SK-N-SH treated with all-trans-retinoic acid at 6 μM for 48 hours (cell line): ENCODE data around the gene FCER2.

Source experiments
- ATAC-seq: fragments of 200-7000 bp; cut with Tn5 transposase; 3 replicates; pipeline ENCODE4 v1.9.1; 2020; ENCODE audit warnings: mild to moderate bottlenecking, moderate library complexity
- ARNTL ChIP-seq: fragments of 450-650 bp; formaldehyde crosslinking; IDR thresholded peaks from 2 replicates; pipeline ENCODE4 v1.5.0; 2020; ENCODE audit warnings: low read depth, mild to moderate bottlenecking, moderate library complexity, borderline replicate concordance
- CSDC2 ChIP-seq: fragments of 250-450 bp; sonication (Bioruptor Pico); IDR thresholded peaks from 2 replicates; pipeline ENCODE4 v1.5.0; 2020; ENCODE audit warnings: mild to moderate bottlenecking, moderate library complexity
- ESRRG ChIP-seq: fragments of 250-450 bp; sonication (Bioruptor Pico); IDR thresholded peaks from 2 replicates; pipeline ENCODE4 v1.6.1; 2021; ENCODE audit warnings: mild to moderate bottlenecking
- GLIS3 ChIP-seq: fragments of 250-450 bp; sonication (Bioruptor Pico); IDR thresholded peaks from 2 replicates; pipeline ENCODE4 v1.5.0; 2020; ENCODE audit warnings: mild to moderate bottlenecking, moderate library complexity
- ISL1 ChIP-seq: fragments of 250-450 bp; sonication (Bioruptor Pico); IDR thresholded peaks from 2 replicates; pipeline ENCODE4 v2.1.2; 2022; ENCODE audit warnings: mild to moderate bottlenecking, moderate library complexity
- OSR1 ChIP-seq: fragments of 250-450 bp; sonication (Bioruptor Pico); IDR thresholded peaks from 2 replicates; pipeline ENCODE4 v1.8.0; 2022; ENCODE audit warnings: moderate library complexity, mild to moderate bottlenecking, inconsistent platforms
- PPARA ChIP-seq: fragments of 250-450 bp; sonication (Bioruptor Pico); IDR thresholded peaks from 2 replicates; pipeline ENCODE4 v1.5.0; 2020; ENCODE audit warnings: mild to moderate bottlenecking, borderline replicate concordance
- RARB ChIP-seq: fragments of 250-450 bp; sonication (Bioruptor Pico); IDR thresholded peaks from 2 replicates; pipeline ENCODE4 v1.8.0; 2021; ENCODE audit warnings: mild to moderate bottlenecking, moderate library complexity
- SNAI2 ChIP-seq: fragments of 250-450 bp; sonication (Bioruptor Pico); IDR thresholded peaks from 2 replicates; pipeline ENCODE4 v1.5.0; 2020; ENCODE audit warnings: mild to moderate bottlenecking, moderate library complexity
- TCF4 ChIP-seq: fragments of 250-450 bp; sonication (Bioruptor Pico); IDR thresholded peaks from 2 replicates; pipeline ENCODE4 v1.8.0; 2021; ENCODE audit warnings: mild to moderate bottlenecking, moderate library complexity, borderline replicate concordance
- TOX ChIP-seq: fragments of 250-450 bp; sonication (Bioruptor Pico); IDR thresholded peaks from 2 replicates; pipeline ENCODE4 v1.8.0; 2021; ENCODE audit warnings: mild to moderate bottlenecking, moderate library complexity, borderline replicate concordance
- ZC3H10 ChIP-seq: fragments of 250-450 bp; sonication (Bioruptor Pico); IDR thresholded peaks from 2 replicates; pipeline ENCODE4 v1.5.1; 2021; ENCODE audit warnings: mild to moderate bottlenecking, moderate library complexity
- ZFP3 ChIP-seq: fragments of 250-450 bp; sonication (Bioruptor Pico); IDR thresholded peaks from 2 replicates; pipeline ENCODE4 v1.5.0; 2020; ENCODE audit warnings: mild to moderate bottlenecking, moderate library complexity
- ZFP30 ChIP-seq: fragments of 450-650 bp; formaldehyde crosslinking; IDR thresholded peaks from 2 replicates; pipeline ENCODE4 v1.5.0; 2022; ENCODE audit warnings: mild to moderate bottlenecking, moderate library complexity
- ZNF565 ChIP-seq: fragments of 450-650 bp; formaldehyde crosslinking; conservative IDR thresholded peaks from 2 replicates; pipeline ENCODE4 v1.5.0; 2020; ENCODE audit warnings: low read depth, mild to moderate bottlenecking, moderate library complexity
- ZNF70 ChIP-seq: fragments of 450-650 bp; formaldehyde crosslinking; IDR thresholded peaks from 2 replicates; pipeline ENCODE4 v1.5.0; 2020; ENCODE audit warnings: mild to moderate bottlenecking, moderate library complexity
- ZNF8 ChIP-seq: fragments of 450-650 bp; formaldehyde crosslinking; IDR thresholded peaks from 2 replicates; pipeline ENCODE4 v1.5.0; 2020; ENCODE audit warnings: mild to moderate bottlenecking, moderate library complexity
- TF ChIP-seq, protein P1 (sequence below): fragments of 250-450 bp; sonication (Bioruptor Pico); IDR thresholded peaks from 2 replicates; pipeline ENCODE4 v1.8.0; 2021; ENCODE audit warnings: low read depth, mild to moderate bottlenecking, moderate library complexity, borderline replicate concordance
- TF ChIP-seq, protein P2 (sequence below): fragments of 250-450 bp; sonication (Bioruptor Pico); IDR thresholded peaks from 2 replicates; pipeline ENCODE4 v1.5.1; 2020; ENCODE audit warnings: low read depth, mild to moderate bottlenecking, moderate library complexity
- TF ChIP-seq, protein P3 (sequence below): fragments of 250-450 bp; sonication (Bioruptor Pico); IDR thresholded peaks from 2 replicates; pipeline ENCODE4 v1.5.0; 2020; ENCODE audit warnings: mild to moderate bottlenecking, moderate library complexity
- TF ChIP-seq, protein P4 (sequence below): fragments of 250-450 bp; sonication (Bioruptor Pico); IDR thresholded peaks from 2 replicates; pipeline ENCODE4 v1.8.0; 2020; ENCODE audit warnings: mild to moderate bottlenecking, moderate library complexity, borderline replicate concordance
- TF ChIP-seq, protein P5 (sequence below): fragments of 250-450 bp; sonication (Bioruptor Pico); IDR thresholded peaks from 2 replicates; pipeline ENCODE4 v1.5.1; 2021; ENCODE audit warnings: mild to moderate bottlenecking, moderate library complexity

Gene FCER2, protein sequence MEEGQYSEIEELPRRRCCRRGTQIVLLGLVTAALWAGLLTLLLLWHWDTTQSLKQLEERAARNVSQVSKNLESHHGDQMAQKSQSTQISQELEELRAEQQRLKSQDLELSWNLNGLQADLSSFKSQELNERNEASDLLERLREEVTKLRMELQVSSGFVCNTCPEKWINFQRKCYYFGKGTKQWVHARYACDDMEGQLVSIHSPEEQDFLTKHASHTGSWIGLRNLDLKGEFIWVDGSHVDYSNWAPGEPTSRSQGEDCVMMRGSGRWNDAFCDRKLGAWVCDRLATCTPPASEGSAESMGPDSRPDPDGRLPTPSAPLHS

DNA sequence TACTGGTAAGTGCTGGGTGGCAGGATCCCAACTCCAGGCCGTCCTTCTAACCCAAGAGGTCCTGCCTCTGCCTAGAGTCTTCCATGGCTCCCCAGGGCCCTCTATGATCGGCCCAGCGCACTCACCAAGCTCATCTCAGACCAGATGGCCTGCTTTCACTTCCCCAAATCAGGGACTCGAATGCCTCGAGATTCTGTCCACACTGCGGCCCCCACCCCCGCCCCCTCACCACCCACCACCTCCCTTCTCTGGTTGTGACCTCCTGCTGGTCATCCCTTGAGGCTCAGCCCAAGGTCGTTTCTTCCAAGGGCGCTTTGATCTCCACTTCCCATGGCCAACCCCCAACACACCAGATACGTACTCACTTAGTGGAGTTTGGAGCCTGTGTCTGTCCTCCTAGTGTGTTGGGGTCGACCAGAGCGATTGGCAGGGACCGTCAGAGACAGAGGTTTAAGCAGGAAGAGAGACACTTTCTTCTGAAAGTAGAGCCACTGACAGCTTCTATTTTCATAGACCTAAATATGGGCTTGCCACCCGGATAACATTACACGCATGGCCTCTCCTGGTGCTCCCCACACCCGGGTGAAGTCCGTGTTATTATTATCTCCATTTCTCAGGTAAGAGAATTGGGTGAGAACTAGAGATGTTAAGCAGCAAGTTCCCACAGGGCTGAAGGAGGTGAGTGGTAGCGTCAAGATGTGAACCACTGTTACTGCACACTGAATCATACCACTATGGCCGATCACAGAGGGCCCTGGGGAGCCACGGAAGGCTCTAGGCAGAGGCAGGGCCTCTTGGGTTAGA, at the start of gene FCER2:
FCER2 (minus strand) TSS at position 478 of the 804 bp plus-strand sequence. CDS start 2,371 bp downstream, outside the sequence.
- no peak for TF ChIP-seq ISL1 (CRISPR knock-in tag)
- no peak for TF ChIP-seq ARNTL (CRISPR knock-in tag)
- TF ChIP-seq ZC3H10 (CRISPR knock-in tag), result no peak
- TF ChIP-seq, protein P1, sequence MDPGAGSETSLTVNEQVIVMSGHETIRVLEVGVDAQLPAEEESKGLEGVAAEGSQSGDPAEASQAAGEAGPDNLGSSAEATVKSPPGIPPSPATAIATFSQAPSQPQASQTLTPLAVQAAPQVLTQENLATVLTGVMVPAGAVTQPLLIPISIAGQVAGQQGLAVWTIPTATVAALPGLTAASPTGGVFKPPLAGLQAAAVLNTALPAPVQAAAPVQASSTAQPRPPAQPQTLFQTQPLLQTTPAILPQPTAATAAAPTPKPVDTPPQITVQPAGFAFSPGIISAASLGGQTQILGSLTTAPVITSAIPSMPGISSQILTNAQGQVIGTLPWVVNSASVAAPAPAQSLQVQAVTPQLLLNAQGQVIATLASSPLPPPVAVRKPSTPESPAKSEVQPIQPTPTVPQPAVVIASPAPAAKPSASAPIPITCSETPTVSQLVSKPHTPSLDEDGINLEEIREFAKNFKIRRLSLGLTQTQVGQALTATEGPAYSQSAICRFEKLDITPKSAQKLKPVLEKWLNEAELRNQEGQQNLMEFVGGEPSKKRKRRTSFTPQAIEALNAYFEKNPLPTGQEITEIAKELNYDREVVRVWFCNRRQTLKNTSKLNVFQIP, result no peak
- no peak for TF ChIP-seq PPARA (CRISPR knock-in tag)
- no peak for TF ChIP-seq ZNF8 (CRISPR knock-in tag)
- TF ChIP-seq GLIS3, result no peak
- TF ChIP-seq, protein P2, sequence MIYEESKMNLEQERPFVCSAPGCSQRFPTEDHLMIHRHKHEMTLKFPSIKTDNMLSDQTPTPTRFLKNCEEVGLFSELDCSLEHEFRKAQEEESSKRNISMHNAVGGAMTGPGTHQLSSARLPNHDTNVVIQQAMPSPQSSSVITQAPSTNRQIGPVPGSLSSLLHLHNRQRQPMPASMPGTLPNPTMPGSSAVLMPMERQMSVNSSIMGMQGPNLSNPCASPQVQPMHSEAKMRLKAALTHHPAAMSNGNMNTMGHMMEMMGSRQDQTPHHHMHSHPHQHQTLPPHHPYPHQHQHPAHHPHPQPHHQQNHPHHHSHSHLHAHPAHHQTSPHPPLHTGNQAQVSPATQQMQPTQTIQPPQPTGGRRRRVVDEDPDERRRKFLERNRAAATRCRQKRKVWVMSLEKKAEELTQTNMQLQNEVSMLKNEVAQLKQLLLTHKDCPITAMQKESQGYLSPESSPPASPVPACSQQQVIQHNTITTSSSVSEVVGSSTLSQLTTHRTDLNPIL (CRISPR knock-in tag), result no peak
- TF ChIP-seq CSDC2 (CRISPR knock-in tag), result no peak
- TF ChIP-seq SNAI2, result no peak
- TF ChIP-seq, protein P3, sequence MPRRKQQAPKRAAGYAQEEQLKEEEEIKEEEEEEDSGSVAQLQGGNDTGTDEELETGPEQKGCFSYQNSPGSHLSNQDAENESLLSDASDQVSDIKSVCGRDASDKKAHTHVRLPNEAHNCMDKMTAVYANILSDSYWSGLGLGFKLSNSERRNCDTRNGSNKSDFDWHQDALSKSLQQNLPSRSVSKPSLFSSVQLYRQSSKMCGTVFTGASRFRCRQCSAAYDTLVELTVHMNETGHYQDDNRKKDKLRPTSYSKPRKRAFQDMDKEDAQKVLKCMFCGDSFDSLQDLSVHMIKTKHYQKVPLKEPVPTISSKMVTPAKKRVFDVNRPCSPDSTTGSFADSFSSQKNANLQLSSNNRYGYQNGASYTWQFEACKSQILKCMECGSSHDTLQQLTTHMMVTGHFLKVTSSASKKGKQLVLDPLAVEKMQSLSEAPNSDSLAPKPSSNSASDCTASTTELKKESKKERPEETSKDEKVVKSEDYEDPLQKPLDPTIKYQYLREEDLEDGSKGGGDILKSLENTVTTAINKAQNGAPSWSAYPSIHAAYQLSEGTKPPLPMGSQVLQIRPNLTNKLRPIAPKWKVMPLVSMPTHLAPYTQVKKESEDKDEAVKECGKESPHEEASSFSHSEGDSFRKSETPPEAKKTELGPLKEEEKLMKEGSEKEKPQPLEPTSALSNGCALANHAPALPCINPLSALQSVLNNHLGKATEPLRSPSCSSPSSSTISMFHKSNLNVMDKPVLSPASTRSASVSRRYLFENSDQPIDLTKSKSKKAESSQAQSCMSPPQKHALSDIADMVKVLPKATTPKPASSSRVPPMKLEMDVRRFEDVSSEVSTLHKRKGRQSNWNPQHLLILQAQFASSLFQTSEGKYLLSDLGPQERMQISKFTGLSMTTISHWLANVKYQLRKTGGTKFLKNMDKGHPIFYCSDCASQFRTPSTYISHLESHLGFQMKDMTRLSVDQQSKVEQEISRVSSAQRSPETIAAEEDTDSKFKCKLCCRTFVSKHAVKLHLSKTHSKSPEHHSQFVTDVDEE (CRISPR knock-in tag), result no peak
- no peak for TF ChIP-seq OSR1 (CRISPR knock-in tag)
- no peak for TF ChIP-seq ZNF70 (CRISPR knock-in tag)
- TF ChIP-seq TOX (CRISPR knock-in tag), result no peak
- no peak for TF ChIP-seq TCF4 (CRISPR knock-in tag)
- no peak for TF ChIP-seq RARB (CRISPR knock-in tag)
- no peak for ATAC-seq

DNA sequence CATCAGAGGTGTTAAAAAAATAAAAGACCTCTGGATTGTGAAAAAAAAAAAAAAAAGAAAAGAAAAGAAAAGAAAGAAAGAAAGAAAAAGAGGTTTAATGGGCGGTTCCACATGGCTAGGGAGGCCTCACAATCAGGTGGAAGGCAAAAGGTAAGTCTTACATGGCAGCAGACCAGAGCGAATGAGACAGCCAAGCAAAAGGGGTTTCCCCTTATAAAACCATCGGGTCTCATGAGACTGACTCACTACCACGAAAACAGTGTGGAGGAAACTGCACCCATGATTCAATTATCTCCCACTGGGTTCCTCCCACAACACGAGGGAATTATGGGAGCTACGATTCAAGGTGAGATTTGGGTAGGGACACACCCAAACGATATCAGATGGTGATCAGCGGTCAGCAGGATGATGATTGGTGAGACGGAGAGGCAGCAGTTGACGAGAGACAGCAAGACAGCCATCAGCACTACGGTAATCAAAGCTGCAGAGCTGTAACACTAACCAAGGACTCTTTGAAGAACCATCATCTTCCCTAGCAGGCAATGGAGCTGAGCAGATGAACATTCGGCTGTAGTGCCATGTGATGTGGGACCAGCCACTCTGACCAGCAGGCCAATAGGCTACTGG, 49.3 kb upstream of the FCER2 start:
- TF ChIP-seq ESRRG (CRISPR knock-in tag) (no peak), ZC3H10 (CRISPR knock-in tag) (no peak), ZNF8 (CRISPR knock-in tag) (no peak)
- ATAC-seq, result no peak

DNA sequence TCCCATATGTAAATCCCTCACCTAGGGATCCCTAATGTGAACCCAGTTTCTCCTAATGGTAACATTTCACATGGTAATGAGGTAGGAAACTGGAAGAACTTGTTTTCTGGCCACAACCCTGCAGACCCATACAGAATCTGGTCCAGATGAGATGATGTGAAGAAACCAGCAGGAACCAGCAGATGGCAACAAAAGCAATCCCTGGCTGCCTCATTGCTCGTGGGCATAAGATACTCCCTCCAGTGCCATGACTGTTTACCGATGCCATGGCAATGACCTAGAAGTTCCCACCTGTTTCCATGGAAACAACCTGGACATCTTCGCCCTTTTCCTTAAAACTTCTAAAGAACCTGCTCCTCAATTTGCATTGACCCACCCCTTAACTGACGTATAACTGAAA, 46.8 kb upstream of the FCER2 start:
- TF ChIP-seq PPARA (CRISPR knock-in tag), result no peak
- no peak for TF ChIP-seq ZNF565 (CRISPR knock-in tag)
- no peak for TF ChIP-seq ESRRG (CRISPR knock-in tag)
- TF ChIP-seq, protein P4, sequence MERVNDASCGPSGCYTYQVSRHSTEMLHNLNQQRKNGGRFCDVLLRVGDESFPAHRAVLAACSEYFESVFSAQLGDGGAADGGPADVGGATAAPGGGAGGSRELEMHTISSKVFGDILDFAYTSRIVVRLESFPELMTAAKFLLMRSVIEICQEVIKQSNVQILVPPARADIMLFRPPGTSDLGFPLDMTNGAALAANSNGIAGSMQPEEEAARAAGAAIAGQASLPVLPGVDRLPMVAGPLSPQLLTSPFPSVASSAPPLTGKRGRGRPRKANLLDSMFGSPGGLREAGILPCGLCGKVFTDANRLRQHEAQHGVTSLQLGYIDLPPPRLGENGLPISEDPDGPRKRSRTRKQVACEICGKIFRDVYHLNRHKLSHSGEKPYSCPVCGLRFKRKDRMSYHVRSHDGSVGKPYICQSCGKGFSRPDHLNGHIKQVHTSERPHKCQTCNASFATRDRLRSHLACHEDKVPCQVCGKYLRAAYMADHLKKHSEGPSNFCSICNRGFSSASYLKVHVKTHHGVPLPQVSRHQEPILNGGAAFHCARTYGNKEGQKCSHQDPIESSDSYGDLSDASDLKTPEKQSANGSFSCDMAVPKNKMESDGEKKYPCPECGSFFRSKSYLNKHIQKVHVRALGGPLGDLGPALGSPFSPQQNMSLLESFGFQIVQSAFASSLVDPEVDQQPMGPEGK (CRISPR knock-in tag), result no peak
- TF ChIP-seq, protein P5, sequence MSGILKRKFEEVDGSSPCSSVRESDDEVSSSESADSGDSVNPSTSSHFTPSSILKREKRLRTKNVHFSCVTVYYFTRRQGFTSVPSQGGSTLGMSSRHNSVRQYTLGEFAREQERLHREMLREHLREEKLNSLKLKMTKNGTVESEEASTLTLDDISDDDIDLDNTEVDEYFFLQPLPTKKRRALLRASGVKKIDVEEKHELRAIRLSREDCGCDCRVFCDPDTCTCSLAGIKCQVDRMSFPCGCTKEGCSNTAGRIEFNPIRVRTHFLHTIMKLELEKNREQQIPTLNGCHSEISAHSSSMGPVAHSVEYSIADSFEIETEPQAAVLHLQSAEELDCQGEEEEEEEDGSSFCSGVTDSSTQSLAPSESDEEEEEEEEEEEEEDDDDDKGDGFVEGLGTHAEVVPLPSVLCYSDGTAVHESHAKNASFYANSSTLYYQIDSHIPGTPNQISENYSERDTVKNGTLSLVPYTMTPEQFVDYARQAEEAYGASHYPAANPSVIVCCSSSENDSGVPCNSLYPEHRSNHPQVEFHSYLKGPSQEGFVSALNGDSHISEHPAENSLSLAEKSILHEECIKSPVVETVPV (CRISPR knock-in tag), result no peak
- no peak for TF ChIP-seq OSR1 (CRISPR knock-in tag)
- no peak for TF ChIP-seq CSDC2 (CRISPR knock-in tag)
- no peak for TF ChIP-seq GLIS3
- TF ChIP-seq, protein P3 (CRISPR knock-in tag), result no peak
- TF ChIP-seq ZFP3, result no peak
- no peak for TF ChIP-seq ARNTL (CRISPR knock-in tag)
- no peak for TF ChIP-seq ZFP30 (CRISPR knock-in tag)
- TF ChIP-seq TCF4 (CRISPR knock-in tag), result no peak
- no peak for TF ChIP-seq ZNF70 (CRISPR knock-in tag)
- ATAC-seq, result no peak; the same call in 2 of the 3 replicates
